GM21447 (cell line): ENCODE measurements around the gene CNTNAP2.

Experiments used
- ATAC-seq: cut with Tn5 transposase; IDR thresholded peaks from one replicate; pipeline ENCODE4 v1.9.1; 2021; ENCODE audit not compliant: unreplicated experiment

The CNTNAP2 gene

DNA sequence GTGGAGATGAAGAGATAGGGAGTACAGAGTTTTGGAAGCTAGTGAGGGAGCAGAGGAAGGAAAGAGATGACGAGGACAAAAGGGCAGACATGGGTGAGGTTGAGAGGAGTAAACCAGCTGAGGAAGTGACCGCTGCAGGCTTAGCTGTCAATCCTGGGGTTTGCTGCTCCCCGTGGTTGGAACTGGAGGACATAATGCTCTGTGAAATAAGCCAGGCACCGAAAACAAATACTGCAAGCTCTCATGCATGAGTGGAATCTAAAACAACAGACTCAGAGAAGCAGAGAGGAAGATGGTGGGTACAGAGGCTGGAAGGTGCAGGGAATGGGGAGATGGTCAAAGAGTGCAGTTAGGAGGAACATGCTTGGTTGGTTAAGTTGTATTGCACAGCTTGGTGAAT lies 1991.8 kb downstream of the CNTNAP2 start:
- no peak for ATAC-seq

DNA sequence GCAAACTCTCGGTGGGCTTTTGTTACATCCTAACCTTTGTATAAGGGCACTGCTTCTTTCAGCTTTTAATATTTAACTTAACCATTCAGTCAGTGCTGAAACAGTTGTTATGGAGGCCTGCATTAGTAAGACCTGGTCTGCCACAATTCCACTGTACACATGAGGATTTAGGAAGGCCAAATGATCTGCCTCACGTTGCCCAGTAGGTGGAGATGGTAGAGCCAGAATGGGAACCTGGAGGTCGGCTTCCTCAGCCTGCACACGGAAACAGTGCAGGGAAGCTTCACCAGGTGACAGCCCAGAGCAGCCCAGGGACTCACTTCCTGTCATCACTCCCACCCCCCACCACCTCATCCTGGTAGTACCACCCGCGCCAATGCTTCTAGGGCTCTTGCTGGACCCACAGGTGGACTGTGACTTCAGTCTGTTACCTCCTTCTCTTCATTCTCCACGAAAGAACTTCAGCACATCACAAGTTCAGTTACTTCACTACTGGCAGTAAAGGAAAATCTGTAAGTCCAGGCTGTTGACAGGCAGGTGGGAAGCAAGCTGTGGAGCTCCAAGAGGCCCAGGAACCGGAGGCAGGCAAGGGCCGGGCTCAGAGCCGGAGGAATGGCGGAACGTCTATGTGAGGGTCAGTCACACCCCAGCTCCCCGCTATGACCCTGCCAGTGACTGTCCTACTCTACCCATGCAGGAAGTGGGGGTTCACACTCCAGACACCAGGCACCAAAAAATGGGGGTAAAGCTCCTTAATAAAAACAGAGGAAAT lies 1993.7 kb downstream of the CNTNAP2 start:
- no peak for ATAC-seq

DNA sequence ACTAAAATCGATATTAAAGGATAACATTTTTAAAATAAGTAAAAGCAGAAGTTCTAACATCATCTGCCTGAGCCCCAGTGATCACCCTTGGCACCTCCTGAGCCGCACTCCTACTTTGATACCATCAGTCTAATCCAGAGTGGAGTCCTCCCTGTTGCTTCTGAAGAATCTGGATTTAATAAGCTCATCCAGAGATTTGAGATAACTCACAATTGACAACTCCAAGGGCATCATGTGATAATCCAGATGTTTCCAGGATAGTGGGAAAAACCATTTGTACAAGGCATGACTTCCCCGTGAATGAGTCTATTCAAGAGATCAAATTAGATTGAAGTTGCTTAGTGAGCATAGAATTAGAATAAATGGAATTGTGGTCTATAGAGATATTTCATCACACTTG lies 1998.2 kb downstream of the CNTNAP2 start:
- ATAC-seq = no peak

DNA sequence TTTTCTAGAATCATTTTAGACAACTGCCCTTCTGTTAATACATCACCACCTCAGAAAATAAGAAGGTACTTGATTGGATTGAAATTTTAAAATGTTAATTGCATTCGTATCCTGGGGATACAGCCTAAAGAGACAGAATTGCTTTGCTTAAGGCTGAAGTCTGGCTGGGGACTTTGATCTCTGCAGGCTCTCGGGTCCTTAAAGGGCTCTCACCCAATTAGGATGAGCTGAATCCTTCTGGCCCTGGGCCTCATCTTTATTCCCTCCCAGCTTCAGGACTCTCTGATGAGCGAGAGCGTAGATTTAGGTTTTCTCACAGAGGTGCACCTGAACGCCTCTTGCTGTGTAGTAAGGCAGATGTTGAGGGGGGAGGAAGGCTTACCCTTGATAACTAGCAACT lies 1998.7 kb downstream of the CNTNAP2 start:
- ATAC-seq = no peak

DNA sequence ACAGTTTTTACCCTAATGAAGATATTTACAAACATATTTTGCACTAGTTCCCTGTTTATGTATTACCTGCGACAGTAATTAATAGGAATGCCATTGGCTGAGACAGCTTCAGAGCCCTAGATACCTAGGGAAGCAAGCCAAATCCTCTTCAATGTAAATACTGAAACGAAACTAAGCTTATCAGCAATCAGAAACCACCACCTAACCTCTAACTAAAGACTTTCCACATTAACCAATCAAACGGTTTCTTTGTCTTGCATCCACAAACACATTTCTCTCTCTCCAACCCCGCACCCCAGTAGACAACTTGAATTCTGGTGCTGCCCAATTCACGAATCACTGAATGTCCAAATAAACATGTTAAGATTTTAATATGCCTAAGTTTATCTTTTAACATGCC lies 1999.6 kb downstream of the CNTNAP2 start:
- ATAC-seq = no peak

DNA sequence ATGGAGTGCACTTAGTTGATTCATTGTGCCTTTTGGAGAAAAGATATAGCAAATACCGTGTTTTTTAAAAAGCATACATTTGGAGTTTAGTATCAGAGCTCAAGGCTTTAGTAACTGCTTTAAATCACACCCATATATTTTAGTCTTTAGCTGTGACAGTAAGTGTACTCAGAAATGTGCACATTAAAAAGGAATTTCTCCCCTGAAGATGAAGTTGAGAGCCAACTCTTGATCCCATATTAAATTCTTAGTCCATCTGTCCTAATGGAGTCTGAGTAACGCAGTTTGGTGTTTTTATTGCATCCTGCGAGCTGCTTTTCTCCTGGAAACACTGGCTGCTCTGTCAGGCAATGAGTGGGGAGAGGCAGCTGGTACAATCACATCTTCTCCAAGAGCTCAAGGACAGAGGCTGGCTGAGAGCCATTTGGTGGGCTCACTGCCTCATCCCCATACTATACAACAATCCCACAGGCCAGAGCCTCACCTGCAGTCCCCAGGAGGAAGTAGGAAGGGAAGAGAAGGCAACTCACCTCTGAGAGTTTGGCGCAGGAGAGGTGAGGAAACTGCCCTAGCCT lies 2000.3 kb downstream of the CNTNAP2 start:
- ATAC-seq = no peak

DNA sequence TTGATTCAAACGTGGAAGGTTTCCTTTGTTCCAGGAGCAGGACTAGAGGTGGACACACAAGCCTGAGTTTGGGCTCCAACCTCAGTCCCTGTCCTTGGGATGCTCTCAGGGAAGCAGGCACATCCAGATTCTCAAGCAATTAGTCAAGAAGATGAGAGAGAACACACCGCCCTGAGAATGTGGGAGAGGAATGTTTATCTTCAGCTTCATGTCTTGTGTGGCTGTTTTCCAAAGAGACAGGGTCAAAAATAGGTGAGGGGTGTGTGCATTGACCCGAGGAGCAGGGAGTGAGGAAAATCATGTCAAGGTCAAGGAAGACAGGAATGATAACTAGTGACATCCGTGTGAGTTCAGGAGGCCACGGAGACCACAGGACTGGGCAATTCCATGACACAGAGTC lies 2001.8 kb downstream of the CNTNAP2 start:
- ATAC-seq = no peak

DNA sequence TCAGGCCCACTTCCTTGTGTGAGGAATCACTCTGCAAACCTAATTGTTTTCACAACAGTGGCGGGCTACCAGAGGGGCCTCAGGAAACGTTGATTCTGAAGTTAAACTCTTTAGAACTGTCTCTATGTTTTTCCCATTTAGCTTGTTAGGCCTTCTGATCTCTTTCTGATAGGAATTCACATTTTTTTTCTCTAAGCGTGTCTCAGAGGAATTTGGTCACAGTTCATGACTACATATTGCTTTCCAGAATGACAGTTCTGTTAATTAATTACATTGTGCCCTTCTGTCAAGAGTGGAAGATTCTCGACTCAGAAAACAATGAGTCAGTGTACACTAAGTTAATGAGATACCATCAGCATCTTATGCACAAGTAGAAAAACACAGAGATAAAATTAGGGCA lies 2004.8 kb downstream of the CNTNAP2 start:
- ATAC-seq = no peak

DNA sequence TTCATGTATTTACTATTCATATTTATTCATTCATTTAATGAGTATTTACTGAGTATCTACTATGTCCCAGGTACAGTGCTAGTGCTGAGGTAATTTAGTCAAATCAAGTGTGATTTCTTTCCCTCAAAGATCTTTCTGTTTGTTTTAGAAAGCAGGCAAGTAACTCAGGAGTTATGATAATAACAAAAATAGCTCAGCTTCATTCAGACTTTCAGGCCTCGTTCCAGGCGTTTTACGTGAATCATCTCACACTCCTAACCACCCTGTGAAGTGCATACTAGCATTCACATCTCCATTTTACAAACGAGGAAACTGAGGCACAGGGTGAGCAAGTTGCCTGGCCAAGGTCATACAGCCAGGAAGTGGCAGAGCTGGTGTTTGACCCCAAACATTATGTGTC lies 2005.2 kb downstream of the CNTNAP2 start:
- no peak for ATAC-seq

DNA sequence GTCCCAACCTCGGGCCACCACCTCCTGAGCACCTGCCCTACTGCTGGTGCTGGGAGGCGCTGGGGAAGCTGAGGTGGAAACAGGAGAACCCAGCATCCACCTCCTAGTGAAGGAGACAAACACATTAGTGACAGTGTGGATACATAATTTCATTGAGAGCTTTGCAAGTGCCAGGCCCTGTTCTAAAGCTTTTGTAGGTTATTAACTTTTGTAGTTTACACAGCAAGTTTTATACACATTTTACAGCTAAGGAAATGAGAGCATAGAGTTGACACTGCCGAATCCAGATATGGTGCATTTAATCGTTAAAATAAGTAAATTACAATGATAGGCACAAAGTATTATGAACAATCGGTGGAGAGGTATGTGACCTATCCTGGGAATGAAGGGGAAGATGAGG lies 2007.9 kb downstream of the CNTNAP2 start:
- ATAC-seq = no peak

DNA sequence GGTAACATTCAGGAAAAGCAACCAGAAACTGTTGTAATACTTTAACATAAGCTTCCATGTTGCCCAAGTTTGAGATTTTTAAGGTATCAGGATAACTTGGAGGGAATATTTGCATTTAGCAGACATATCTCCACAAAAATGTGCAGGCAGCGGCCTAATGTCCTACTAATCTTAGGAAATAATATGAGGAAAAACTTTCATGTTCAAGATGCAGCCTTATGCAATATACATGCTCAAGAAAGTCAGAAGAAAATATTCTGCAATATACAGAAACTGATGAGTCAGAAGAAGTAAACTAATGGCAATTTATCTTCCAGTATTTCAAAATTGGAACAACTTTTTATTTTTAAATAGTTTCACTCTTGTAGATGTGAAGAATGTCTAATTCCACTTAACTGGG lies 2010.8 kb downstream of the CNTNAP2 start:
- ATAC-seq = no peak

DNA sequence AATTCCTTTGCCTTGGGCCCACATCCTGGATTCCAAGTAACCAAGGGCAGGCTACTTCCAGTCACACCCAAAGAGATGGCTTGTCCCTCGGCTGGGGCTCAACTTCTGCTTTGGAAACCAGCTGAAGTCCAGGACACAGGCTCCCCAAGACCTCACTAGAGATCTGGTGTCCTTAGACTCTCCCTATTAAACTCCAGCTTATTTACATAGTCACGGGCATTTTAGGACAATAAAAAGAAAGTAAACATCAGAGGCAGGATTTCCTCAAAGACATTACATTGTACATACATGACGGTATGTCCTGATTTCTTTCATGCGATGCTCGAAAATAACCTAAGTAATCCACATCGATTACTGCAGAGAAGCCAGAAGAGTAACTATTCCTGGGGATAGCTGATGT lies 2012.4 kb downstream of the CNTNAP2 start:
- no peak for ATAC-seq

DNA sequence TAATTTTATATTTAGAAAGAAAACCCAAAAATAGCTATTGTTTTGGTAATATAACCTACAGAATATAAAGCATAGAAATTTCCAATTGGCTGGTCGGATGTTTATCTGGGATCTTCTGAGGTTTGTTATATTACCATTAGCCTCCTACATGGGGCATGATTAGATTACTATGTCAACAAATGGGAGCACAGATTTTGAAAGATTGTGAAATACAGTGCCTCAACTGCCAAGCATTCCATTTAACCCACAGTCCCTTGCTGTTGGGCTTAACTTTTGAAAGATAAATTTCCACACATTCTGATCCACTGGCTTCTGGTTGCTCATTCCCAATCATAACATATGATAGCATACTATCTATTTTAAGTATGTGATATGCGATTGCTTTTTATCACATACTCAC lies 2018.5 kb downstream of the CNTNAP2 start:
- no peak for ATAC-seq

DNA sequence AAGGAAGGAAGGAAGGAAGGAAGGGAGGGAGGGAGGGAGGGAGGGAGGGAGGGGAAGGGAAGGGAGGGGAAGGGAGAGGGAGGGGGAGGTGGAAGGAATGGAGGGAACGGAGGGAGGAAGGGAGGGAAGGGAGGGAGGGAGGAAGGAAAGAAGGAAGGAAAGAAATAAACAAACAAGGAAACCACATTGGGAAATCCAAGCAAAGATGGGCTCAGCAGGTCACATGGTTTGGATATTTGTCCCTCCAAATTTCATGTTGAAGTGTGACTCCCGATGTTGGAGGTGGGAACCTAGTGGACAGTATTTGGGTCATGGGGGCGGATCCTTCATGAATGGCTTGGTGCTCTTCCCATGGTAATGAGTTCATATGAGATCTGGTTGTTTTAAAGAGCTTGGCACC lies 2019.4 kb downstream of the CNTNAP2 start:
- ATAC-seq = no peak

DNA sequence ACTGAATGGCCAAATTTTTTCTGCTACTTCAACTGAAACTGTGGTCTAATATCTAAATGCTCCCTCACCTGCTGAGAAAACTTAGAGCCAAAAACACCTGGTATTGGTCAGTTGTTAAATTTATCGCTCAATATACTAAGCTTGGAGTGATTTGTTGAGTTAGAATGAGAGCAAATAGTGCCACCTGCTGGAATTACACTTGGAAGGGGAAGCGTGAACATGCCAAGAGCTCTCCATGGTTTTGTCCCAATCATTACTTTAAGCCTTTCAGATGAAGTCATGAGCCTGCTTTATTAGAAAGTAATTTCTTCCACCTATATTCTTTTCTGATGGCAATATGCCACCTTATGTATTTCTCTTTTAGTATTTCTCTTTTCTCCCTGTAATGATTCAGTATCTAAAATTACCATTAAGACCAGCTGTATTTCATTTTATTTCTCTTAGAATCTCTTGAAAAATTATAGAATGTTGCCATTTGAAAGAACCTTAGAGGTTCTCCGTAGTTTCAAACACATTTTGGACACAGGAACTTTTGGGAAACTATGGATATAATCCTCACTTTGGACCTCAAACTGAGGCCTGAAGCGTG lies 2026.2 kb downstream of the CNTNAP2 start:
- ATAC-seq = no peak

DNA sequence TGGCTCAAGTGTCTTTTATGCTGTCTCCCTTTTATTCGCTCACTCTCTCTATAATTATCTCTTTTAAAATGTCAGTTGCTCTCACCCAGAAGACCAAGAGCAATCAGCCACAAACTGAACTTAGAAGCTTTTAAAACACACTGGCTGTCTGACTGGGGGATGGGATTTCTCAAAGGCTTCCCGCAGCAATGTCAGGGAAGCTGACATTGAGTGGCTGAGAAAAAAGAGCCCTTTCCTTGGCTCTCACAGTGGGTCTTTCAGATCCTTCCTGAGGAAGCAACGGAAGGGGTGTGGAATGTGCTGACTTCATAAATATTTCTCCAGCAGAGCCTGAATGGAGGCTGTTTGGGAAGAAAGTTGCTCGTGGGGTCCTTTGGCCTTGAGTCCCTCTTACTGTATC lies 2028.2 kb downstream of the CNTNAP2 start:
- ATAC-seq = no peak

DNA sequence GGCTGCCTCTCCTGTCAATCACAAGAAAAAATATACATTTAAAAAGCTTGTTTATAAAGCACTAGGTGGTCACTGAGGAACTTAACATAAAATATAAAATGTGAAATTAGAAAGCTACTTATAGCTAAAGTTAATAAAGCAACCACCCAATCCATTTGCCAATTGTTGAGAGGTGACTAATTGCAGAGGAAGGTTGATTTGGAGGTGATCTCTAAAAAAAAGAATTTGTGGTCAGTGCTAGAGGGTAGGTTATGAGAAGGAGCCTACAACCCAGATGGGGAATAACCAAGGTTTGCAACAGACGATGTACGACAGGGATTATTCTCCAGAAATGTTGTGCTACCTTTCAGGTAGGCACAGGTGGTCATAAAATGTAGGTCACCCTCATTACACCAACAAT lies 2029.7 kb downstream of the CNTNAP2 start:
- no peak for ATAC-seq

DNA sequence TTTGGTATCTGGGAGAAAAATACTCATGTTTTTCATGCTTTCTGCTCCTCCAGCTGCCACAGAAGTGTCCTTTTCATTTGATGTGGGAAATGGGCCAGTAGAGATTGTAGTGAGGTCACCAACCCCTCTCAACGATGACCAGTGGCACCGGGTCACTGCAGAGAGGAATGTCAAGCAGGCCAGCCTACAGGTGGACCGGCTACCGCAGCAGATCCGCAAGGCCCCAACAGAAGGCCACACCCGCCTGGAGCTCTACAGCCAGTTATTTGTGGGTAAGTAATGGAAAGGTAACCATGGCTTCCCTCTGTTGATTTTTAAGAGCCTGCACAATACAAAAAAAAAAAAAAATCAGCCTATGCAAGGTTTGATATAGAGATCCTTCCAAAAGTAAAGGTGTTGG lies 2030.8 kb downstream of the CNTNAP2 start:
- no peak for ATAC-seq

DNA sequence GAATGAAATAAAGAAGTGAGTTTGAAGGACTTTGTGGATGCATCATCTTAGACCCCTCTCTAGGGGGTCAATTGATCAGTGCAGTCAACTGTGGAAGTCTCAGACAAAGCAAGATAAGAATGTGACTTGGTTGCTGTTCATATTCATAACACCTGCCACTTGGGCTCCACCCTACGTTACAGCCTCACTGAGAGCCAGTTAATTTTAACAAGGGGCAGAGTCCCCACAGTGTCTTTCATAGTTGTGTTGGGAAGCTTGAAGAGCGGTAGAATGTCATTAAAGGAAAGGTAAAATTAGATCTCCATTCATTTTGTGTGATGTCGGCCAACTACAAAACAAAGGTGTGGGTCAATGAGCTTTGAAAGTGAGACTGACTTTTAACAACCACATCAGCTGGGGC lies 2031.9 kb downstream of the CNTNAP2 start:
- ATAC-seq = no peak

DNA sequence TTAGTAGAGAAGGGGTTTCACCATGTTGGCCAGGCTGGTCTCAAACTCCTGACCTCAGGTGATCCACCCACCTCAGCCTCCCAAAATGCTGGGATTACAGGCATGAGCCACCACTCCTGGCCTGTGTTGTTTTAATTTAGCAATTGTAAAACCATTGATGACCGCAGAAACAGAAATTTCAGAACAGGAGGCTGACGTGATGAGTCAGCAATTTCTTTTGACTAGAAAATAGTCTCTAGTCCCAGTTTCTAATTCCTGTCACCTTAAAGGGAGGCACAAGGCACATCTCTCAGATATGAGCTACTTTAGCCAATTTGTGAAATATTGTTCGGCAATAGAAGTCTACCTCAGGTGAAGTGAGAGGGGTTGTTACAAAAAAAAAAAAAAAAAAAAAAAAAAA lies 2033.1 kb downstream of the CNTNAP2 start:
- no peak for ATAC-seq

DNA sequence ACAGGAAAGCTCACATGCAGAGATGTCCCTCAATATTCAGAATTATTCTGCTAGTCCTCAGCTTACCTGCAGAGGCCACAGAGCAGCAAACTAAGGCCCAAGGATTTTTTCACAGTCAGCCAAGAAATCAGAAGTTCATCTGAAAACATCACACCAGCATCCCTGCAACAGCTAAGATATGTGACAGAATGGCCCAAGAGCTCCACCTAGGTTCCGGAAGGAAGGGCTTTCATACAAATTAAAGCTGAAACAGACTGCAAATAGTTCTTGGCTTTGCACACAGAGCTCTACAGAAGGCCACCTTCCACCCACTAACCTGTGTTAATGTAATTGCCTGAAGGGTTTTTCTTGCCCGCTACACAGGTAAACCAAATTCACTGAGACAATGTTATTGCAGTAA lies 2035.2 kb downstream of the CNTNAP2 start:
- no peak for ATAC-seq

DNA sequence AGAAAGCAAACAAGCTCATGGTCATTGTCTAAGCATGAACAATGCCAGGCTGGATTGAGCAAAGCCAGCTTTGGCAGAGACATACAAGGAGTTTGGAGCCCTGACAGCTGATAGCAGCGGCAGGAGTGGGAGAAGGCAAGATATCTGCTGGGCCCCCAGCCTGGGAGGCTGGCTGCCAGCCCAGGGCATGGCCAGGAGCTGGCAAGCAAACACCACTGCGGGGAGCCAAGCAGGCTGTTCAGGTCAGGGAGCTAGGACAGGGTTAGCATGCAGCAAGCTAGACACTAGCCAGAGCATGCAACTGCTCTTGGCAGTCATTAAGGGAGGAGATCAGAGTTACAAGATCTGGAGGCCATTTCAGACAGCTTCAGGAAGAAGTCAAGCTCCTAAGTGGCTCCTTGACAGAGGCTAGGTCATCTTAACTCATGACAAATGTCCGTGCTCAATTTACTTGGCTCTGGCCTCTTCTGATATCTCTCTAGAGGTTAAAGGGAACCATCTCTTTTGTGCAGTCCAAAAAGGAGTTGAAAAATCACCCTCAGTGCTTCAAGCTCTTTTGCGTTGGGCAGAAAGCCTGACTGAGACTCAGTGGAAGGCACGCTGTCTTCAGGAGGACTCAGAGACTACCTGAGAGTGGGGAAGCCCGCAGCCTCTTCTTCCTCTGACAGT lies 2037.1 kb downstream of the CNTNAP2 start:
- no peak for ATAC-seq
